Vagina (tissue), 2 donors: ENCODE results near the gene RALB. TPM values are rescaled to one million over a fixed set of nuclear protein-coding genes. Genes with fewer than 3 reads are reported as not detected.

Experiments
- DNase-seq, 2 donors: peaks; one replicate each; pipeline ENCODE4 v3.0.0-alpha.2; 2017; ENCODE audit errors: extremely low spot score in 2 of 2
- H3K27ac ChIP-seq: fragments of 200-600 bp; sonication (generic); one replicate; pipeline ENCODE4 v1.5.1; 2019
- H3K27me3 ChIP-seq: fragments of 200-600 bp; sonication (generic); one replicate; pipeline ENCODE4 v1.5.1; 2019
- H3K36me3 ChIP-seq, 2 donors: fragments of 200-600 bp; sonication (generic); one replicate each; pipeline ENCODE4 v1.5.1; 2017 to 2019
- H3K4me1 ChIP-seq: fragments of 200-600 bp; sonication (generic); one replicate; pipeline ENCODE4 v1.5.1; 2019
- H3K4me3 ChIP-seq, 2 donors: fragments of 200-600 bp; sonication (generic); 1 replicate in 1 of 2; 2 replicates in 1 of 2; pipeline ENCODE4 v1.5.1; 2016 to 2019
- H3K9me3 ChIP-seq: fragments of 200-600 bp; sonication (generic); one replicate; pipeline ENCODE4 v1.5.1; 2019
- CTCF ChIP-seq, 3 experiments: fragments of 450-650 bp in 2 of 3; fragments of 200-600 bp in 1 of 3; sonication (generic) in 1 of 3; IDR thresholded peaks; one replicate each; pipeline ENCODE4 v1.5.1; 2017 to 2019; ENCODE audit warnings: antibody characterized with exemption in 3 of 3, mild to moderate bottlenecking in 2 of 3, moderate library complexity in 2 of 3
- POLR2A ChIP-seq, 2 donors: fragments of 450-650 bp; IDR thresholded peaks; one replicate each; pipeline ENCODE4 v1.6.1; 2017; ENCODE audit warnings: antibody characterized with exemption in 2 of 2, mild to moderate bottlenecking in 2 of 2, moderate library complexity in 2 of 2
- POLR2AphosphoS5 ChIP-seq, 2 donors: sonication (generic); formaldehyde crosslinking; IDR thresholded peaks; one replicate each; pipeline ENCODE4 v1.9.0; 2017; ENCODE audit warnings: antibody characterized with exemption in 2 of 2, mild to moderate bottlenecking in 2 of 2, low read depth in 1 of 2; ENCODE audit not compliant: insufficient read depth in 1 of 2
- intact Hi-C: fragments of 100-400 bp; cut with DNase I; formaldehyde crosslinking; loops from one replicate; pipeline ENCODE4 v1.15.1; 2023
- small RNA-seq: library from RNA; depleted of rRNA; stranded (forward); fragments of <200 nt; gene quantifications from one replicate; pipeline ENCODE3, GENCODE V24; 2016
- total RNA-seq: library from RNA; depleted of rRNA; stranded (reverse); fragments of >200 nt; gene quantifications from one replicate; pipeline ENCODE4 v1.2.3, GENCODE V29; 2016

Gene RALB
- total RNA-seq, 1 donor from 2014 or later, result 44.0 TPM

GRCh38 chr2:120342446-120342845 lies 89.8 kb downstream of the RALB start:
- intact Hi-C loops, result loop anchor here (2.0 to 10.0 kb wide), 2 partner anchors 338 to 742 kb away; no protein-coding TSS in a partner anchor
- Histone ChIP-seq H3K4me1 (peaks cover 35% of the 10 kb centered on the region), H3K27me3 (no peaks in the 10 kb centered on the region), H3K4me3 (no peak overlapping the region), H3K9me3 (no peaks in the 10 kb centered on the region), H3K27ac (no peak overlapping the region), H3K36me3 (no peaks in the 10 kb centered on the region)
- no peak for DNase-seq
- no peak for TF ChIP-seq CTCF (IDR thresholded peaks at IDR 0.05)
- no peak for TF ChIP-seq POLR2AphosphoS5 (IDR thresholded peaks at IDR 0.05; ENCODE audit: insufficient read depth in 1 of 2, low read depth in 1 of 2)
- no peak for TF ChIP-seq POLR2A (IDR thresholded peaks at IDR 0.05)

GRCh38 chr2:120343100-120343432 lies 90.4 kb downstream of the RALB start:
- DNase-seq, result no peak
- Histone ChIP-seq H3K27ac (peak overlapping the region; percentile 86), H3K36me3 (no peaks in the 10 kb centered on the region), H3K4me1 (peaks cover 40% of the 10 kb centered on the region), H3K27me3 (no peaks in the 10 kb centered on the region), H3K9me3 (no peaks in the 10 kb centered on the region), H3K4me3 (no peak overlapping the region)
- intact Hi-C loops, result loop anchor here (2.0 to 10.0 kb wide), 2 partner anchors 338 to 742 kb away; no protein-coding TSS in a partner anchor
- TF ChIP-seq CTCF (IDR thresholded peaks at IDR 0.05) (no peak), POLR2A (IDR thresholded peaks at IDR 0.05) (no peak), POLR2AphosphoS5 (IDR thresholded peaks at IDR 0.05; ENCODE audit: insufficient read depth in 1 of 2, low read depth in 1 of 2) (no peak)

GRCh38 chr2:120343433-120344105 lies 90.9 kb downstream of the RALB start:
- H3K36me3 ChIP-seq, result no peaks in the 10 kb centered on the region
- H3K27me3 ChIP-seq, result no peaks in the 10 kb centered on the region
- H3K4me1 ChIP-seq, result peaks cover 40% of the 10 kb centered on the region
- no peaks in the 10 kb centered on the region for H3K9me3 ChIP-seq
- peak overlapping the region; percentile 86 for H3K27ac ChIP-seq
- H3K4me3 ChIP-seq, result peak overlapping the region; percentile 61 to 76
- no peak for DNase-seq
- intact Hi-C loops, result loop anchor here (2.0 to 10.0 kb wide), 2 partner anchors 337 to 741 kb away; no protein-coding TSS in a partner anchor
- TF ChIP-seq CTCF (IDR thresholded peaks at IDR 0.05) (peak; percentile 62 to 80 (median 80)), POLR2AphosphoS5 (IDR thresholded peaks at IDR 0.05; ENCODE audit: insufficient read depth in 1 of 2, low read depth in 1 of 2) (peak in 1 of 2 donors; percentile 69), POLR2A (IDR thresholded peaks at IDR 0.05) (no peak)

Small RNA genes within 50 kb of the gene (small RNA-seq; reads per million reads assigned to genes)
- not detected for gene MTND4LP14

Other genes with a start within 250 kb of the RALB start
- 37.6 TPM for gene EPB41L5, start 239.8 kb upstream of the RALB start, total RNA-seq
- 29.5 TPM for gene TMEM185B, start 29.5 kb upstream of the RALB start, total RNA-seq
- 19.4 TPM for gene INHBB, start 93.3 kb downstream of the RALB start, total RNA-seq